ENCODE results near the gene CFAP74.

Gene CFAP74

GRCh38 chr1:1925437-1926345 is 77.9 kb downstream of the CFAP74 start:
- no peak for DNase-seq

GRCh38 chr1:1924849-1925248 is 78.7 kb downstream of the CFAP74 start:
- no peak for DNase-seq

GRCh38 chr1:1924386-1924785 is 79.2 kb downstream of the CFAP74 start:
- no peak for DNase-seq

GRCh38 chr1:1922956-1923833 is 80.4 kb downstream of the CFAP74 start:
- DNase-seq: no peak

GRCh38 chr1:1922702-1922955 is 81.0 kb downstream of the CFAP74 start:
- DNase-seq: no peak

- no peak for DNase-seq
These were observed 81.5 kb downstream of the CFAP74 start for GRCh38 chr1:1921901-1922701.

- no peak for DNase-seq
These were observed 82.1 kb downstream of the CFAP74 start for GRCh38 chr1:1921459-1921862.

GRCh38 chr1:1920608-1921458 is 82.8 kb downstream of the CFAP74 start:
- DNase-seq: no peak

- DNase-seq: no peak
These were observed 83.5 kb downstream of the CFAP74 start for GRCh38 chr1:1920057-1920607.

GRCh38 chr1:1919304-1920056 is 84.1 kb downstream of the CFAP74 start:
- DNase-seq: peak; percentile 99 to 100

- no peak for DNase-seq
These were observed 84.7 kb downstream of the CFAP74 start, which contains the start of gene TMEM52 for GRCh38 chr1:1918901-1919303. TMEM52 (minus strand) TSS chr1:1919279; CDS start chr1:1919265, 14 bp downstream.

GRCh38 chr1:1917995-1918900 is 85.3 kb downstream of the CFAP74 start:
- DNase-seq: no peak

GRCh38 chr1:1917304-1917976 is 86.1 kb downstream of the CFAP74 start:
- DNase-seq: no peak

- DNase-seq: no peak
These were observed 86.7 kb downstream of the CFAP74 start for GRCh38 chr1:1916851-1917251.

GRCh38 chr1:1915911-1916840 is 87.4 kb downstream of the CFAP74 start:
- DNase-seq: no peak

GRCh38 chr1:1914971-1915692 is 88.5 kb downstream of the CFAP74 start, which contains the start of gene CALML6:
CALML6 (plus strand) TSS chr1:1915260; CDS start chr1:1915281, 21 bp downstream.
- no peak for DNase-seq
